Endothelial cell of umbilical vein (primary cell): ENCODE measurements around the gene COG4. TPM values are rescaled to one million over a fixed set of nuclear protein-coding genes. Genes with fewer than 3 reads are reported as not detected.
A peak's percentile ranks its signal among the peaks of the same experiment; 100 is the strongest.
"Not testable (repeated sequence)": the region's sequence is repeated elsewhere in the genome, so short reads cannot be mapped to it uniquely, and the experiment has no call there.

Source experiments
- BruUV-seq: library from RNA; stranded (reverse); fragments of 400-500 nt; replicated peaks from 2 replicates; lab custom pipeline; 2021; lab: Mats Ljungman, UMichigan
- CTCF ChIA-PET: fragments of 300-600, 350-600 bp; sonication (Branson Sonifier 250); formaldehyde crosslinking; loops from one replicate; lab custom pipeline; 2021; ENCODE audit warnings: antibody characterized with exemption, inconsistent platforms; lab: Charles Lee
- POLR2A ChIA-PET: fragments of 300-600, 350-600 bp; sonication (Branson Sonifier 250); formaldehyde crosslinking; loops from one replicate; lab custom pipeline; 2021; ENCODE audit warnings: antibody characterized with exemption, inconsistent platforms; lab: Charles Lee
- DNase-seq: peaks from one replicate; pipeline ENCODE4 v3.0.0-alpha.2; 2011; ENCODE audit warnings: low read depth, low spot score
- FAIRE-seq: peaks from 2 replicates; lab custom pipeline; 2011; peaks lifted over from hg19 to GRCh38; lab: Jason Lieb, UNC
- H2AFZ ChIP-seq: 2 replicates; pipeline ENCODE4 v1.6.0; 2012; ENCODE audit warnings: low read depth, low read length, control low read depth, inconsistent platforms
- H3K27ac ChIP-seq: 2 replicates; pipeline ENCODE4 v1.5.1; 2011; ENCODE audit warnings: low read depth, mild to moderate bottlenecking, control low read depth, low read length, moderate library complexity; ENCODE audit not compliant: insufficient read depth
- H3K27me3 ChIP-seq, 2 experiments: 2 replicates each; pipeline versions ENCODE4 v1.6.0 to v1.6.1; 2011; ENCODE audit warnings: low read length in 2 of 2, mixed read lengths in 1 of 2; ENCODE audit not compliant: control insufficient read depth in 2 of 2, insufficient read depth in 2 of 2
- H3K36me3 ChIP-seq, 2 experiments: 2 replicates in 1 of 2; 3 replicates in 1 of 2; pipeline ENCODE4 v1.5.1; 2011; ENCODE audit warnings: low read length in 2 of 2, mild to moderate bottlenecking in 1 of 2, moderate library complexity in 1 of 2; ENCODE audit not compliant: control insufficient read depth in 2 of 2, insufficient read depth in 2 of 2; ENCODE audit errors: extremely low read depth in 1 of 2
- H3K4me1 ChIP-seq: 3 replicates; pipeline ENCODE4 v1.5.1; 2011; ENCODE audit warnings: mild to moderate bottlenecking, low read length; ENCODE audit not compliant: control insufficient read depth, insufficient read depth; ENCODE audit errors: extremely low read depth
- H3K4me2 ChIP-seq: 2 replicates; pipeline ENCODE4 v1.6.1; 2011; ENCODE audit warnings: low read length, control low read depth, mixed read lengths; ENCODE audit not compliant: insufficient read depth
- H3K4me3 ChIP-seq, 3 experiments: fragments of 200-600 bp in 1 of 3; sonication (generic), shearing (Covaris generic) in 1 of 3; replicated peaks in 1 of 3; 2 replicates each; pipeline ENCODE4 v1.5.1; 2011 to 2016; ENCODE audit warnings: control low read depth in 3 of 3, low read length in 3 of 3, mild to moderate bottlenecking in 2 of 3, inconsistent platforms in 1 of 3, low read depth in 1 of 3, moderate library complexity in 1 of 3; ENCODE audit not compliant: insufficient read depth in 1 of 3
- H3K79me2 ChIP-seq: 2 replicates; pipeline ENCODE4 v1.6.0; 2012; ENCODE audit warnings: low read length, inconsistent platforms; ENCODE audit not compliant: control insufficient read depth, insufficient read depth
- H3K9ac ChIP-seq: replicated peaks from 2 replicates; pipeline ENCODE3; 2011; ENCODE audit warnings: low read length, control low read depth; ENCODE audit not compliant: insufficient read depth; ENCODE audit errors: extremely low read depth
- H3K9me1 ChIP-seq: replicated peaks from 3 replicates; pipeline ENCODE4 v1.6.0; 2011; ENCODE audit warnings: mild to moderate bottlenecking, low read length; ENCODE audit not compliant: control insufficient read depth, insufficient read depth; ENCODE audit errors: extremely low read depth
- H3K9me3 ChIP-seq: replicated peaks from 2 replicates; pipeline ENCODE4 v1.5.1; 2012; ENCODE audit warnings: low read length, inconsistent platforms; ENCODE audit not compliant: control insufficient read depth, insufficient read depth
- H4K20me1 ChIP-seq: replicated peaks from 2 replicates; pipeline ENCODE3; 2011; ENCODE audit warnings: mild to moderate bottlenecking, low read length; ENCODE audit not compliant: control insufficient read depth, insufficient read depth; ENCODE audit errors: extremely low read depth
- POLR2AphosphoS5 ChIP-seq: IDR thresholded peaks from 2 replicates; pipeline ENCODE4 v1.6.1; 2012; ENCODE audit warnings: low read depth, mild to moderate bottlenecking, control low read depth, low read length, moderate library complexity; ENCODE audit not compliant: insufficient read depth
- dilution Hi-C: fragments of 300-500 bp; cut with MboI; formaldehyde crosslinking; loops from one replicate; pipeline ENCODE4 v1.15.0; 2019; ENCODE audit warnings: low sequenced_read_pairs; ENCODE audit not compliant: extremely low pct_ligation_motif_present
- intact Hi-C: fragments of 100-400 bp; cut with micrococcal nuclease; formaldehyde crosslinking; loops from one replicate; pipeline ENCODE4 v1.10.0; 2022
- polyA plus RNA-seq, 4 experiments: library from polyadenylated mRNA; depleted of rRNA in 3 of 4; stranded (reverse) in 3 of 4; unstranded in 1 of 4; fragments of >200 nt; gene quantifications; 2 replicates each; pipeline versions ENCODE4 v1.2.1 to v1.2.3, GENCODE V29; 2011 to 2012; ENCODE audit warnings: missing spikeins in 1 of 4
- total RNA-seq: library from RNA; stranded (reverse); gene quantifications from 2 replicates; pipeline ENCODE4 v1.2.3, GENCODE V29; 2021

Gene COG4
- total and polyA plus RNA-seq, 2 donors (not counting 3 experiments of a cell fraction or from before 2014, with no cell fraction given) = 53.7 to 61.2 TPM

GRCh38 chr16:70450142-70451003 lies 73.0 kb downstream of the COG4 start:
- BruUV-seq, H3K36me3 ChIP-seq, H3K9ac ChIP-seq, H3K27me3 ChIP-seq, H3K27ac ChIP-seq, DNase-seq, intact Hi-C loops, H3K4me1 ChIP-seq, POLR2A ChIA-PET, H3K9me1 ChIP-seq, dilution Hi-C loops, H4K20me1 ChIP-seq, H3K9me3 ChIP-seq, FAIRE-seq, H3K79me2 ChIP-seq: not testable (repeated sequence)
- peak overlapping the region; percentile 81 for H2AFZ ChIP-seq
- H3K4me2 ChIP-seq = peak overlapping the region; percentile 42
- peak overlapping the region in 1 of 3 experiments; percentile 25 for H3K4me3 ChIP-seq
- CTCF ChIA-PET = interaction anchor here (1.0 to 1.1 kb wide), 2 partner anchors 11 kb away, joined by 3 read pairs; partner anchors contain the start of gene ST3GAL2

DNA sequence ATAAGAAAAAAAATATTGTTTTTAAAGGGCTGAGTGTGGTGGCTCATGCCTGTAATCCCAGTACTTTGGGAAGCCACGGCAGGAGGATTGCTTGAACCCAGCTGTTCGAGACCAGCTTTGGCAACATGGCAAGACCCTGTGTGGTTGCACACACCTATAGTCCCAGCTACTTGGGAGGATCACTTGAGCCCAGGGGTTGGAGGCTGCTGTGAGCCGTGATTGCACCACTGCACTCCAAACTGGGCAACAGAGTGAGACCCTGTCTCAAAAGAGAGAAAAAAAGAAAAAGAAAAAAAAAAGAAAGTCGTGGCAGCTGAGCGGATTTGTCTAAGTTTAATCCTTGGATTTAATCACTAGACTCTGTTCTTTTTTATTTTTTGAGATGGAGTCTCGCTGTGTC lies 75.3 kb downstream of the COG4 start:
- Histone ChIP-seq H3K4me1 (no peaks in the 10 kb centered on the region), H3K27me3 (no peaks in the 10 kb centered on the region), H3K4me3 (no peak overlapping the region), H3K79me2 (no peaks in the 10 kb centered on the region), H4K20me1 (no peaks in the 10 kb centered on the region), H3K9me3 (no peaks in the 10 kb centered on the region), H2AFZ (no peak overlapping the region), H3K4me2 (no peak overlapping the region), H3K36me3 (no peaks in the 10 kb centered on the region), H3K9me1 (no peaks in the 10 kb centered on the region), H3K27ac (no peak overlapping the region), H3K9ac (no peak overlapping the region)
- no peak for TF ChIP-seq POLR2AphosphoS5
- ChIA-PET POLR2A (no interaction called here), CTCF (no interaction called here)
- dilution Hi-C loops = no loop called here
- intact Hi-C loops = no loop called here
- DNase-seq (no peak), FAIRE-seq (no peak)
- BruUV-seq = no TSS peak
